PC-3 (cell line): ENCODE results near the gene ADAMTS4.

Source experiments
- CTCF ChIP-seq: fragments of 300-600 bp; sonication (generic); conservative IDR thresholded peaks from 2 replicates; pipeline ENCODE4 v1.5.1; 2017; ENCODE audit warnings: antibody characterized with exemption, low read depth, mild to moderate bottlenecking, low read length
- EZH2 ChIP-seq: fragments of 300-600 bp; sonication (generic); IDR thresholded peaks from one replicate; pipeline ENCODE4 v1.6.1; 2017; ENCODE audit warnings: antibody characterized with exemption, mild to moderate bottlenecking, low read length; ENCODE audit not compliant: unreplicated experiment
- EZH2phosphoT487 ChIP-seq: fragments of 300-600 bp; sonication (generic); IDR thresholded peaks from 2 replicates; pipeline ENCODE4 v1.6.1; 2018; ENCODE audit warnings: mild to moderate bottlenecking, antibody characterized with exemption, low read length, borderline replicate concordance

GRCh38 chr1:161166669-161167548, 31.9 kb downstream of the ADAMTS4 start:
- no peak for TF ChIP-seq CTCF
- TF ChIP-seq EZH2phosphoT487: no peak
- no peak for TF ChIP-seq EZH2
